H4 (cell line): ENCODE results near the gene RLN3. TPM values are rescaled to one million over a fixed set of nuclear protein-coding genes. Genes with fewer than 3 reads are reported as not detected.

Source experiments
- total RNA-seq: library from RNA; depleted of rRNA; stranded (reverse); fragments of >200 nt; shearing (Covaris generic); gene quantifications from 2 replicates; pipeline ENCODE4 v1.2.3, GENCODE V29; 2014; rRNA removed

RLN3 gene
- total RNA-seq, 1 experiment from 2014 or later = not detected

Other genes with a start within 250 kb of the RLN3 start
- 1.3 and 5.7 TPM in 2 replicates for gene ZSWIM4, start 232.7 kb upstream of the RLN3 start, total RNA-seq
- gene NANOS3, start 151.0 kb upstream of the RLN3 start, total RNA-seq = not detected in 2 replicates
- 2.3 and 5.3 TPM in 2 replicates for gene BRME1, start 122.0 kb upstream of the RLN3 start, total RNA-seq
- 13.5 and 14.9 TPM in 2 replicates for gene CC2D1A, start 121.9 kb upstream of the RLN3 start, total RNA-seq
- gene PODNL1, start 89.7 kb upstream of the RLN3 start, total RNA-seq = 2.9 and 4.9 TPM in 2 replicates
- gene DCAF15, start 75.6 kb upstream of the RLN3 start, total RNA-seq = 13.8 and 14.2 TPM in 2 replicates
- gene RFX1, start 21.8 kb upstream of the RLN3 start, total RNA-seq = 1.1 and 2.0 TPM in 2 replicates
- 13.9 and 15.0 TPM in 2 replicates for gene IL27RA, start 3.6 kb downstream of the RLN3 start, total RNA-seq
- gene PALM3, start 33.9 kb downstream of the RLN3 start, total RNA-seq = 1.4 and 2.0 TPM in 2 replicates
- gene MISP3, start 44.6 kb downstream of the RLN3 start, total RNA-seq = 0.35 and 3.3 TPM in 2 replicates
- gene C19orf67, start 57.6 kb downstream of the RLN3 start, total RNA-seq = not detected in 2 replicates
- gene SAMD1, start 62.6 kb downstream of the RLN3 start, total RNA-seq = 20.0 and 21.8 TPM in 2 replicates
- gene PRKACA, start 89.6 kb downstream of the RLN3 start, total RNA-seq = 36.9 and 48.1 TPM in 2 replicates
- gene ASF1B, start 108.4 kb downstream of the RLN3 start, total RNA-seq = 77.7 and 77.8 TPM in 2 replicates
- 5.2 and 10.9 TPM in 2 replicates for gene ADGRL1, start 178.0 kb downstream of the RLN3 start, total RNA-seq